K562 (cell line): ENCODE measurements around the gene MYH7. TPM values are rescaled to one million over a fixed set of nuclear protein-coding genes. Genes with fewer than 3 reads are reported as not detected.

Experiments used
- ATAC-seq: fragments of 200-7000 bp; cut with Tn5 transposase; 3 replicates; pipeline ENCODE4 v1.9.1; 2020; ENCODE audit warnings: moderate library complexity
- BruUV-seq: library from RNA; stranded (reverse); fragments of 400-500 nt; replicated peaks from 2 replicates; lab custom pipeline; 2021; lab: Mats Ljungman, UMichigan
- CTCF ChIA-PET: fragments of 300-600 bp; formaldehyde crosslinking; extraction: SDS; loops from one replicate; lab custom pipeline; 2021; ENCODE audit warnings: low intra/inter-chr PET ratio; lab: Yijun Ruan, JAX
- POLR2A ChIA-PET: fragments of 300-600, 350-650 bp; sonication (Branson Sonifier 250); formaldehyde crosslinking; extraction: SDS; loops from one replicate; lab custom pipeline; 2021; ENCODE audit warnings: antibody characterized with exemption, inconsistent platforms; lab: Yijun Ruan, JAX
- DNase-seq, 4 experiments: peaks; one replicate each; pipeline versions ENCODE4 v3.0.0 to v3.0.0-alpha.2; 2011 to 2018; ENCODE audit warnings: low spot score in 3 of 4, mixed read lengths in 3 of 4; ENCODE audit errors: extremely low read depth in 1 of 4
- FAIRE-seq: peaks from 2 replicates; lab custom pipeline; 2011; peaks lifted over from hg19 to GRCh38; lab: Jason Lieb, UNC
- H2AFZ ChIP-seq: 2 replicates; pipeline ENCODE4 v1.6.0; 2011; ENCODE audit warnings: low read depth, low read length, control low read depth, inconsistent platforms
- H3K27ac ChIP-seq: fragments of 200-600 bp; 3 replicates; pipeline ENCODE4 v1.8.0; 2011; ENCODE audit warnings: low read depth, mild to moderate bottlenecking, control low read depth, inconsistent platforms, low read length, moderate library complexity, mixed read lengths; ENCODE audit errors: extremely low read depth
- H3K27me3 ChIP-seq, 2 experiments: fragments of 300-600 bp in 1 of 2; 2 replicates in 1 of 2; 3 replicates in 1 of 2; pipeline versions ENCODE4 v1.6.0 to v1.8.0; 2011; ENCODE audit warnings: inconsistent platforms in 2 of 2, low read length in 2 of 2, mild to moderate bottlenecking in 1 of 2, mixed read lengths in 1 of 2, moderate library complexity in 1 of 2; ENCODE audit not compliant: control insufficient read depth in 2 of 2, insufficient read depth in 2 of 2
- H3K36me3 ChIP-seq: fragments of 300-600 bp; 3 replicates; pipeline ENCODE4 v1.8.0; 2011; ENCODE audit warnings: mild to moderate bottlenecking, low read length, inconsistent platforms; ENCODE audit not compliant: control insufficient read depth, insufficient read depth
- H3K4me1 ChIP-seq, 2 experiments: fragments of 200-600 bp in 1 of 2; replicated peaks in 1 of 2; 2 replicates in 1 of 2; 3 replicates in 1 of 2; pipeline versions ENCODE4 v1.5.1 to v1.8.0; 2011; ENCODE audit warnings: inconsistent platforms in 2 of 2, low read length in 2 of 2, mild to moderate bottlenecking in 1 of 2, mixed read lengths in 1 of 2, moderate library complexity in 1 of 2; ENCODE audit not compliant: control insufficient read depth in 2 of 2, insufficient read depth in 2 of 2
- H3K4me2 ChIP-seq: 2 replicates; pipeline ENCODE4 v1.6.1; 2011; ENCODE audit warnings: low read length, control low read depth, inconsistent platforms, mixed read lengths; ENCODE audit not compliant: insufficient read depth
- H3K4me3 ChIP-seq: fragments of 200-600 bp; sonication (generic), shearing (Covaris generic); 2 replicates; pipeline ENCODE4 v1.5.1; 2016; ENCODE audit warnings: control low read depth, inconsistent platforms
- H3K79me2 ChIP-seq: fragments of 200-600 bp; 3 replicates; pipeline ENCODE4 v1.8.0; 2011; ENCODE audit warnings: low read length, inconsistent platforms; ENCODE audit not compliant: control insufficient read depth, insufficient read depth
- H3K9ac ChIP-seq, 2 experiments: 2 replicates each; pipeline versions ENCODE4 v1.6.0 to v1.6.1; 2011; ENCODE audit warnings: low read depth in 2 of 2, low read length in 2 of 2, control low read depth in 1 of 2, inconsistent platforms in 1 of 2, mild to moderate bottlenecking in 1 of 2, mixed read lengths in 1 of 2; ENCODE audit not compliant: insufficient read depth in 1 of 2
- H3K9me1 ChIP-seq: one replicate; pipeline ENCODE4 v1.6.0; 2011; ENCODE audit warnings: inconsistent platforms, mild to moderate bottlenecking, low read length, moderate library complexity; ENCODE audit not compliant: control insufficient read depth, insufficient read depth
- H3K9me3 ChIP-seq: replicated peaks from 2 replicates; pipeline ENCODE4 v1.5.1; 2011; ENCODE audit warnings: low read depth, low read length, inconsistent platforms; ENCODE audit not compliant: control insufficient read depth, insufficient read depth
- H4K20me1 ChIP-seq: replicated peaks from 2 replicates; pipeline ENCODE4 v1.6.1; 2011; ENCODE audit warnings: low read length, inconsistent platforms, mixed read lengths; ENCODE audit not compliant: control insufficient read depth, insufficient read depth
- CCNT2 ChIP-seq: IDR thresholded peaks from 2 replicates; pipeline ENCODE4 v1.6.1; 2011; ENCODE audit warnings: borderline replicate concordance, low read depth, mild to moderate bottlenecking, moderate library complexity, mixed read lengths, low read length; ENCODE audit not compliant: insufficient read length; ENCODE audit errors: extremely low read depth
- HMGXB4 ChIP-seq: sonication (generic); formaldehyde crosslinking; IDR thresholded peaks from 2 replicates; pipeline ENCODE4 v1.8.1; 2023; ENCODE audit warnings: mild to moderate bottlenecking, missing genetic modification reagents
- MTA2 ChIP-seq: fragments of 450-650 bp; IDR thresholded peaks from 2 replicates; pipeline ENCODE4 v1.6.1; 2016; ENCODE audit warnings: low read depth
- NEUROD1 ChIP-seq: fragments of 150-350 bp; IDR thresholded peaks from 2 replicates; pipeline ENCODE4 v1.6.1; 2014; ENCODE audit warnings: borderline replicate concordance, low read length, low read depth; ENCODE audit not compliant: partially characterized antibody
- RBM39 ChIP-seq: fragments of 200-400 bp; formaldehyde crosslinking; optimal IDR thresholded peaks from 2 replicates; pipeline ENCODE3; 2018; ENCODE audit warnings: low read depth, low read length
- ZNF140 ChIP-seq: fragments of 250-450 bp; sonication (Bioruptor Pico); IDR thresholded peaks from 2 replicates; pipeline ENCODE4 v1.8.0; 2021; ENCODE audit warnings: moderate library complexity, mild to moderate bottlenecking, inconsistent platforms
- ZNF280A ChIP-seq: fragments of 450-650 bp; IDR thresholded peaks from 2 replicates; pipeline ENCODE4 v1.6.1; 2018; ENCODE audit warnings: mild to moderate bottlenecking, low read depth; ENCODE audit not compliant: partially characterized antibody
- ZNF41 ChIP-seq: fragments of 250-450 bp; sonication (Bioruptor Pico); conservative IDR thresholded peaks from 2 replicates; pipeline ENCODE4 v1.4.0; 2020; ENCODE audit warnings: mild to moderate bottlenecking
- ZNF551 ChIP-seq: fragments of 250-450 bp; sonication (Bioruptor Pico); IDR thresholded peaks from 2 replicates; pipeline ENCODE4 v1.5.0; 2021; ENCODE audit warnings: mild to moderate bottlenecking, moderate library complexity
- ZNF57 ChIP-seq: fragments of 450-650 bp; formaldehyde crosslinking; IDR thresholded peaks from 2 replicates; pipeline ENCODE4 v1.4.0; 2020; ENCODE audit warnings: mild to moderate bottlenecking, moderate library complexity
- ZNF592 ChIP-seq: fragments of 450-650 bp; IDR thresholded peaks from 2 replicates; pipeline ENCODE4 v1.6.1; 2017; ENCODE audit warnings: antibody characterized with exemption, mild to moderate bottlenecking
- ZNF707 ChIP-seq: fragments of 250-450 bp; sonication (Bioruptor Pico); conservative IDR thresholded peaks from 2 replicates; pipeline ENCODE4 v1.8.0; 2022; ENCODE audit warnings: inconsistent platforms, mild to moderate bottlenecking, moderate library complexity
- ZNF717 ChIP-seq: fragments of 250-450 bp; sonication (Bioruptor Pico); IDR thresholded peaks from 2 replicates; pipeline ENCODE4 v1.5.0; 2021
- WGBS: fragments of 100-300 bp; shearing (Covaris generic); methylation state at CpG from one replicate; pipeline ENCODE4 v1.1.6; 2016; ENCODE audit warnings: low coverage, mixed read lengths; ENCODE audit not compliant: insufficient coverage; ENCODE audit errors: missing lambda C conversion rate; 5-methylcytosine and 5-hydroxymethylcytosine counted together
- in situ Hi-C: fragments of 300-500 bp; cut with MboI; formaldehyde crosslinking; loops from 4 replicates; pipeline ENCODE4 v1.15.0; 2018; ENCODE audit warnings: inconsistent platforms, mixed read lengths
- intact Hi-C: fragments of 100-400 bp; cut with micrococcal nuclease; formaldehyde crosslinking; loops from 2 replicates; pipeline ENCODE4 v1.14.2; 2022
- polyA plus RNA-seq, 8 experiments: library from polyadenylated mRNA; depleted of rRNA in 4 of 8; stranded (reverse) in 5 of 8; unstranded in 3 of 8; fragments of >200 nt; fragmentation: Nextera tagmentation in 2 of 8; fragmentation: Illumina TruSeq in 1 of 8; extraction: Ambion mirVana in 2 of 8; extraction: Trizol in 1 of 8; gene quantifications; 2 replicates each; pipeline versions ENCODE4 v1.2.1 to v1.2.3, GENCODE V29; 2011 to 2014; ENCODE audit warnings: inconsistent platforms in 1 of 8, missing spikeins in 1 of 8
- total RNA-seq, 7 experiments: library from RNA; depleted of rRNA in 6 of 7; stranded (reverse); fragments of >200 nt in 6 of 7; fragmentation: Illumina TruSeq in 2 of 7; extraction: Trizol in 2 of 7; gene quantifications; 2 replicates each; pipeline versions ENCODE4 v1.2.1 to v1.2.3, GENCODE V29; 2011 to 2021; ENCODE audit warnings: low replicate concordance in 1 of 7
- TF ChIP-seq, protein P1 (sequence below): fragments of 450-650 bp; IDR thresholded peaks from 2 replicates; pipeline ENCODE4 v1.7.0; 2016; ENCODE audit warnings: borderline replicate concordance

MYH7 gene
- total and polyA plus RNA-seq, 9 of the 15 experiments (the other 6 are each of a cell fraction or from before 2014, with no cell fraction given) = not detected

DNA sequence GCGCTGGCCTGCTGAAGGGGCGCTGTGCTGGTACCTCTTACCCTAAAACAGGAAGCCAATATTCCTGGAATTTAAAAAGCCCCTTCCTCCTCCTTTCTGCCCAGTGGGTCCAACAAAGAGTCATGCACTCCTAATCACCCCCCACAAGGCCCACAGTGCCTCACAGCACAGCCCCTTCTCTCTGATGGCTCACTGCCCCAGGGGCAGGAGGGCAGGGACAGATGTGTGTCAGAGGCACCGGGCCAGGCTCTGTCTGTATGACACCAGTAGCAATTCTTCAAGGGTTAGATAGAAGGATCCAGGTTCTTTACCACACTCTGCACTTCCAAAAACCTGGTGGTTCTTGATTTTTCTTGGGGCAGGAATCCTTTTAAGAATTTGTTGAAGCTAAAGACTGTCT, 36.3 kb downstream of the MYH7 start:
- Histone ChIP-seq H3K9me1 (no peaks in the 10 kb centered on the region), H3K27ac (no peak overlapping the region), H3K27me3 (peaks cover 10 to 56% of the 10 kb centered on the region in 2 experiments; a peak in 3 of 5 replicates), H3K36me3 (no peaks in the 10 kb centered on the region), H2AFZ (no peak overlapping the region), H3K9ac (no peak overlapping the region), H4K20me1 (no peaks in the 10 kb centered on the region), H3K4me3 (no peak overlapping the region), H3K79me2 (no peaks in the 10 kb centered on the region), H3K4me1 (peaks cover 0 to 6% of the 10 kb centered on the region in 2 experiments; a peak in 2 of 5 replicates), H3K9me3 (no peaks in the 10 kb centered on the region), H3K4me2 (no peak overlapping the region)
- WGBS = 24% methylated on average over 3 of the region's 3 CpGs
- BruUV-seq = no TSS peak
- TF ChIP-seq, protein P1, sequence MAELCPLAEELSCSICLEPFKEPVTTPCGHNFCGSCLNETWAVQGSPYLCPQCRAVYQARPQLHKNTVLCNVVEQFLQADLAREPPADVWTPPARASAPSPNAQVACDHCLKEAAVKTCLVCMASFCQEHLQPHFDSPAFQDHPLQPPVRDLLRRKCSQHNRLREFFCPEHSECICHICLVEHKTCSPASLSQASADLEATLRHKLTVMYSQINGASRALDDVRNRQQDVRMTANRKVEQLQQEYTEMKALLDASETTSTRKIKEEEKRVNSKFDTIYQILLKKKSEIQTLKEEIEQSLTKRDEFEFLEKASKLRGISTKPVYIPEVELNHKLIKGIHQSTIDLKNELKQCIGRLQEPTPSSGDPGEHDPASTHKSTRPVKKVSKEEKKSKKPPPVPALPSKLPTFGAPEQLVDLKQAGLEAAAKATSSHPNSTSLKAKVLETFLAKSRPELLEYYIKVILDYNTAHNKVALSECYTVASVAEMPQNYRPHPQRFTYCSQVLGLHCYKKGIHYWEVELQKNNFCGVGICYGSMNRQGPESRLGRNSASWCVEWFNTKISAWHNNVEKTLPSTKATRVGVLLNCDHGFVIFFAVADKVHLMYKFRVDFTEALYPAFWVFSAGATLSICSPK = no peak
- TF ChIP-seq CCNT2 (no peak), RBM39 (no peak), HMGXB4 (no peak), NEUROD1 (no peak), ZNF41 (CRISPR knock-in tag) (no peak), MTA2 (no peak), ZNF592 (no peak), ZNF280A (no peak), ZNF57 (CRISPR knock-in tag) (no peak), ZNF717 (CRISPR knock-in tag) (no peak), ZNF140 (no peak), ZNF551 (CRISPR knock-in tag) (no peak), ZNF707 (CRISPR knock-in tag) (no peak)
- no peak for ATAC-seq
- CTCF ChIA-PET = no interaction called here
- intact Hi-C loops (no loop called here), in situ Hi-C loops (no loop called here)
- DNase-seq = no peak
- POLR2A ChIA-PET = interaction anchor here (0.6 kb wide), 3 partner anchors 8 to 168 kb away, joined by 3 to 4 read pairs (median 3); no protein-coding TSS in a partner anchor
- no peak for FAIRE-seq
